Measurements from ENCODE around the gene FERMT3. TPM values are rescaled to one million over a fixed set of nuclear protein-coding genes. Genes with fewer than 3 reads are reported as not detected.
A peak's percentile ranks its signal among the peaks of the same experiment; 100 is the strongest.
"Not testable (repeated sequence)": the region's sequence is repeated elsewhere in the genome, so short reads cannot be mapped to it uniquely, and the experiment has no call there.

The FERMT3 gene
- polyA plus RNA-seq, 1 of the 3 experiments (the other 2 are of a cell fraction): 1.4 TPM

DNA sequence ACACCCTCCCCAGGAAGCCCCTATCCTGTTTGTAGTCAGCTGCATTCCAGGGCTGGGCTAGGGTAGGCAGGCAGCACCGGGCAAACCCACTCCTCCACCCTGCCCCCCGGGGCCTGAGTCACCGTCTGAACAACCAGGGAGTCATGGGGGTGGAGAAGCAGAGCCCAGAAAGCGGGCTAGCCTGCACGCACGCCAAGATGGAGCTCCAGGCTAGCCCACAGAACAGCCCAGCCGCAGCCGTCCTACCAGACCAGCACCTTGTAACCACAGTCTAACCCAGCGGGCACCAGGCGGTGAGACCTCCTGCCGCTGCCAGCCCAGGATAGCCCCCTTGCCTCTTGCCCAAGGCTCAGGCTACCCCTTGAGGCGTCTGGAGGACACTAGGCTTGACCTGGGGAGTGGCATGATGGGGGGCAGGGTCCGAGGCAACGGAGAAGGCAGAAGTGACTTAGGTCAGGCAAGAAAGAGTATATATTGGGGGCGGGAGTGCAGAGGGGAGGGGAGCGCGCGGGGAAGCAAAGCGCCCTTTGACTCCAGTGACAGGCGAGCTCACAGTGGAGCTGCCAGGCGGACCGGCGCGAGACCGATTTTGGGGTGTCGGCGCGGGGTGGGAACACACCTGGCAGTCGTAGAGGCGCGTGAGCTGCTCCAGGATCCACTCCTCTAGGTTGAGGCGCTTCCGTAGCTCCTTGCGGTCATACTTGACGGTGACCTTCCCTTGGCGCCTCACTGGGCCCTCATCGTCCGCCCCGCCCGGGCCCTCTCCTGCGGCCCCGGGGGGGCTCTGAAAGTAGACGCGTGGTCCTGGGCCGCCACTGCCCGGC is 39.5 kb downstream of the FERMT3 start (continued):
- TF ChIP-seq FOSL2 (IDR thresholded peaks at IDR 0.05; ENCODE audit: borderline replicate concordance, low read depth): peak; percentile 90; the same call in 1 of the 2 replicates
- peak; percentile 16 for TF ChIP-seq POLR2AphosphoS5 (IDR thresholded peaks at IDR 0.05; ENCODE audit: low read depth, low read length)
- TF ChIP-seq GABPA (IDR thresholded peaks at IDR 0.05; ENCODE audit: low read depth): no peak
- no peak for TF ChIP-seq TAF1 (IDR thresholded peaks at IDR 0.05; ENCODE audit: borderline replicate concordance, low read depth, low read length)
- 0 out of 2 replicates have a peak, but pooled peaks have one; percentile 22 for TF ChIP-seq TCF12 (IDR thresholded peaks at IDR 0.05)

DNA sequence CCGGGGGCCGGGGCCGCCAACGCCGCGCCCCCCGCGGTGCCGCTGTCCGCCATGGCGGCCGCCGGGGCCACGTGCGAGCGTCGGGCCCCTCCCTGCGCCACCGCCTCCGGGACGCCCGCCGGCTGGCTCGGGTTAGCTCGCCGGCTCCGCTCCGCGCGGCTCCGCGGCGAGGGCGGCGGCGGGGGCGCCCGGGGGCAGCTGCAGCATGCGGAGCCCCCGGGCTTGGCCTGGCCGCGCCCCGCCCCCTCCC is 40.0 kb downstream of the FERMT3 start:
- H4K20me1 ChIP-seq (ENCODE audit: insufficient read depth); H3K9me2 ChIP-seq; H3K27me3 ChIP-seq (ENCODE audit: insufficient read depth); H3K9me3 ChIP-seq; DNase-seq; H2AFZ ChIP-seq (ENCODE audit: low read depth): not testable (repeated sequence)
- Histone ChIP-seq H3K4me1 (ENCODE audit: control insufficient read depth in 1 of 2, insufficient read depth in 2 of 2, low read depth in 1 of 2, low read length in 1 of 2) (peaks cover 9 to 45% of the 10 kb centered on the region in 2 experiments; a peak in 2 of 4 replicates), H3K4me3 (ENCODE audit: low read depth in 2 of 2, low read length in 1 of 2) (peak overlapping the region; percentile 75 to 98), H3K79me2 (ENCODE audit: insufficient read depth) (peaks cover 49% of the 10 kb centered on the region), H3K36me3 (replicated peaks in 1 of 2; ENCODE audit: control insufficient read depth in 1 of 2, insufficient read depth in 2 of 2, low read length in 1 of 2) (peaks cover 10 to 14% of the 10 kb centered on the region in 2 experiments), H3K9ac (peak overlapping the region; percentile 72; the same call in 1 of the 2 replicates), H3F3A (replicated peaks; ENCODE audit: insufficient read depth) (peaks cover 11% of the 10 kb centered on the region), H3K27ac (ENCODE audit: low read depth in 2 of 2, low read length in 1 of 2) (peak overlapping the region in 1 of 2 experiments; percentile 89; a peak in 3 of 4 replicates), H3K4me2 (peak overlapping the region; percentile 77; the same call in 1 of the 2 replicates)
- TF ChIP-seq, protein P1, sequence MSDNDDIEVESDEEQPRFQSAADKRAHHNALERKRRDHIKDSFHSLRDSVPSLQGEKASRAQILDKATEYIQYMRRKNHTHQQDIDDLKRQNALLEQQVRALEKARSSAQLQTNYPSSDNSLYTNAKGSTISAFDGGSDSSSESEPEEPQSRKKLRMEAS (IDR thresholded peaks at IDR 0.05; ENCODE audit: low read depth): peak; percentile 19; the same call in 1 of the 2 replicates
- TF ChIP-seq MXI1 (IDR thresholded peaks at IDR 0.05; ENCODE audit: low read depth, low read length): 0 out of 2 replicates have a peak, but pooled peaks have one; percentile 29
- POLR2A ChIA-PET: interaction anchor here (1.0 to 12.4 kb wide), 6 partner anchors 15 to 65 kb away, joined by 3 to 112 read pairs (median 5); no protein-coding TSS in a partner anchor
- no CpG with 5 or more reads among the region's 43 CpGs for WGBS (ENCODE audit: low lambda C conversion rate)
- CTCF ChIA-PET: interaction anchor here (1.8 to 3.4 kb wide), 4 partner anchors 14 to 58 kb away, joined by 6 to 20 read pairs (median 12); partner anchors contain the start of gene ESRRA

- peak within 1 kb of the TSS; percentile 91 for H3K9ac ChIP-seq
- no peaks in the 10 kb centered on the region for H4K20me1 ChIP-seq (ENCODE audit: insufficient read depth)
- TF ChIP-seq TAF1 (IDR thresholded peaks at IDR 0.05; ENCODE audit: borderline replicate concordance, low read depth, low read length): peak; percentile 55; the same call in 1 of the 2 replicates
- TF ChIP-seq, protein P1 (IDR thresholded peaks at IDR 0.05; ENCODE audit: low read depth): peak; percentile 86
- TF ChIP-seq RAD21 (IDR thresholded peaks at IDR 0.05; ENCODE audit: low read length): no peak
- no peak for TF ChIP-seq USF2 (IDR thresholded peaks at IDR 0.05; ENCODE audit: borderline replicate concordance, low read depth, low read length)
- peak; percentile 84 for TF ChIP-seq MXI1 (IDR thresholded peaks at IDR 0.05; ENCODE audit: low read depth, low read length)
- TF ChIP-seq FOSL2 (IDR thresholded peaks at IDR 0.05; ENCODE audit: borderline replicate concordance, low read depth): no peak
- peak; percentile 91 for TF ChIP-seq CHD2 (IDR thresholded peaks at IDR 0.05; ENCODE audit: low read length, partially characterized antibody)
- TF ChIP-seq YY1 (IDR thresholded peaks at IDR 0.05; ENCODE audit: low read depth): peak; percentile 96
- TF ChIP-seq GABPA (IDR thresholded peaks at IDR 0.05; ENCODE audit: low read depth): peak; percentile 60
- peak; percentile 73; the same call in 1 of the 2 replicates for TF ChIP-seq POLR2AphosphoS5 (IDR thresholded peaks at IDR 0.05; ENCODE audit: low read depth, low read length)
- peak; percentile 71; the same call in 1 of the 2 replicates for TF ChIP-seq SIN3A (IDR thresholded peaks at IDR 0.05; ENCODE audit: borderline replicate concordance, low read depth, low read length)
- CTCF ChIA-PET: interaction anchor here (0.7 to 3.4 kb wide), 6 partner anchors 14 to 57 kb away, joined by 3 to 20 read pairs (median 8); partner anchors contain the start of gene ESRRA
- peak within 1 kb of the TSS; percentile 92 to 98 for H3K4me3 ChIP-seq (ENCODE audit: low read depth in 2 of 2, low read length in 1 of 2)
- peak within 1 kb of the TSS; percentile 96 to 98 for H3K27ac ChIP-seq (ENCODE audit: low read depth in 2 of 2, low read length in 1 of 2)
- peaks cover 49% of the 10 kb centered on the region for H3K79me2 ChIP-seq (ENCODE audit: insufficient read depth)
- DNase-seq: peak; percentile 95
- peaks cover 9 to 46% of the 10 kb centered on the region in 2 experiments; a peak in 2 of 4 replicates for H3K4me1 ChIP-seq (ENCODE audit: control insufficient read depth in 1 of 2, insufficient read depth in 2 of 2, low read depth in 1 of 2, low read length in 1 of 2)
- no peaks in the 10 kb centered on the region for H3K27me3 ChIP-seq (ENCODE audit: insufficient read depth)
- peak within 1 kb of the TSS; percentile 72 for H2AFZ ChIP-seq (ENCODE audit: low read depth)
- H3K4me2 ChIP-seq: peak within 1 kb of the TSS; percentile 100
- 1% methylated on average over 36 of the region's 74 CpGs for WGBS (ENCODE audit: low lambda C conversion rate)
- H3K9me3 ChIP-seq: no peaks in the 10 kb centered on the region
- H3F3A ChIP-seq (replicated peaks; ENCODE audit: insufficient read depth): peaks cover 11% of the 10 kb centered on the region
- no peaks in the 10 kb centered on the region for H3K9me2 ChIP-seq
- H3K36me3 ChIP-seq (replicated peaks in 1 of 2; ENCODE audit: control insufficient read depth in 1 of 2, insufficient read depth in 2 of 2, low read length in 1 of 2): peaks cover 10 to 14% of the 10 kb centered on the region in 2 experiments
- POLR2A ChIA-PET: interaction anchor here (0.6 to 12.4 kb wide), 6 partner anchors 14 to 126 kb away, joined by 3 to 112 read pairs (median 6); no protein-coding TSS in a partner anchor
These were observed 40.6 kb downstream of the FERMT3 start, which contains the start of gene PPP1R14B for GRCh38 chr11:64246871-64247728. Gene PPP1R14B, minus strand, starts transcription at chr11:64246943. Its CDS starts 270 bp downstream, at chr11:64246673.

All from SK-N-SH (cell line).